ENCODE measurements around the gene EIPR1.
"Not testable (repeated sequence)": the region's sequence is repeated elsewhere in the genome, so short reads cannot be mapped to it uniquely, and the experiment has no call there.

EIPR1 gene

GRCh38 chr2:3185256-3185655 is 192.4 kb downstream of the EIPR1 start:
- DNase-seq: no peak

GRCh38 chr2:3184167-3184566 is 193.5 kb downstream of the EIPR1 start:
- DNase-seq: no peak

GRCh38 chr2:3183766-3184165 is 193.9 kb downstream of the EIPR1 start:
- no peak for DNase-seq

- DNase-seq: no peak
These were observed 194.8 kb downstream of the EIPR1 start for GRCh38 chr2:3182848-3183247.

GRCh38 chr2:3181416-3182010 is 196.1 kb downstream of the EIPR1 start:
- DNase-seq: no peak

GRCh38 chr2:3180909-3181221 is 196.8 kb downstream of the EIPR1 start:
- not testable (repeated sequence) for DNase-seq

GRCh38 chr2:3180082-3180908 is 197.3 kb downstream of the EIPR1 start:
- DNase-seq: no peak

- DNase-seq: no peak
These were observed 198.0 kb downstream of the EIPR1 start for GRCh38 chr2:3179626-3180025.

- no peak for DNase-seq
These were observed 198.4 kb downstream of the EIPR1 start for GRCh38 chr2:3179208-3179607.

- DNase-seq: no peak
These were observed 199.0 kb downstream of the EIPR1 start for GRCh38 chr2:3178578-3179031.

- no peak for DNase-seq
These were observed 199.6 kb downstream of the EIPR1 start for GRCh38 chr2:3177891-3178577.

GRCh38 chr2:3176869-3177255 is 200.8 kb downstream of the EIPR1 start:
- no peak for DNase-seq

GRCh38 chr2:3176071-3176868 is 201.3 kb downstream of the EIPR1 start:
- DNase-seq: no peak

GRCh38 chr2:3175568-3175955 is 202.1 kb downstream of the EIPR1 start:
- DNase-seq: no peak

- DNase-seq: no peak
These were observed 202.7 kb downstream of the EIPR1 start for GRCh38 chr2:3174626-3175567.

- DNase-seq: no peak
These were observed 204.6 kb downstream of the EIPR1 start for GRCh38 chr2:3173031-3173430.

GRCh38 chr2:3172265-3172935 is 205.2 kb downstream of the EIPR1 start:
- DNase-seq: no peak

- no peak for DNase-seq
These were observed 205.9 kb downstream of the EIPR1 start for GRCh38 chr2:3171564-3172264.

GRCh38 chr2:3170792-3171455 is 206.7 kb downstream of the EIPR1 start:
- DNase-seq: no peak

All from NCI-H2227 treated with DMSO at 0.1 percent for 48 hours (cell line).